ENCODE measurements around the gene ING4.

Gene ING4

DNA sequence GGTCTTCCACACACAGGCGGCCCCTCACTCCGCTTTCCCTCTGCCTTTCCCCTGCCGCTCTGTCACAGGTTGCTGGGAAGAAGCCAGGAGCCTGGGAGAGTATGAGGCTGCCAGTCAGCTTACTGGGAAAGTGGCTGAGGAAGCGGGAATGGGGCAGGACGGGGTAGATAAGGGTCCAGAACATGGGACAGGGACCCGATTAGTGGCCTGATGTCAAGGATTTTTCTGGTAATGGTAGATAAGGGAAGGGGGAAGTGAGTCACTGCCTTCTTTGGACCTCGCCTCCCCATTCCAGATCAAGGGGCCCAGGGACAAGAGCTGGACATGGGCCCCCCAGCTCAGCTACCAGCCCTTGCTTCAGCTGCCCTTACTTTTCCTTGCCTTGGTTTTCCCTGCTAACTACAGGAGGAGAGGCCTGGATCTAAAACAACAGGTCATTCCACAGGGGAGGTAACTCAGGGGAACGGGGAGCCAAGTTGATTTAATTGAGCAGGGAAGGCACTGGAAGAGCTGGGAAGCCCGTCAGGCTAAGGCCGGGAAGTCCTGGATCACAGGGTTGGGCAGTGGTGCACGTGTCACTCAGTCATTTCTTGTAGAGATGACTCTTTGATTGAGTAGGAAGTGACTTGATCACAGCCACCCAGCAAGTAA, 23.6 kb downstream of the ING4 start:
- DNase-seq, result no peak

DNA sequence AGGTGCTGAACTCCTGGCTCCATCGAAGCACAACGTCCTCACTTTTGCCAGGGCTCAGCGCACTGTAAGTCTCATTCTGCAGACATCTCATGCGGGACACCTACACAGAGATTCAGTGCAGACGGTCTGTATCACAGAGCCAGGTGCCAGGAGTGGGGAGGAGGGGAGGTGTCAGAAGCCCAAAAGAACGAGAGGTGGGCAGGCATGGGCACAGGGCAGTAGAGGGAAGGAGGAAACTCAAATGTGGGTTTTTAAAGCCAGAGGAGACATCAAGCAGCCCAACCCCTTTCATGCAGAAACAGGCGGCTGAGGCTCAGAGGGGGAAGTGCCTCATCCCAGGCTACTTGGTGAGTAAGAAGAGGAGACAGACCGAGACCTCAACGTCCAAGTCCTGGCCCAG, 24.6 kb downstream of the ING4 start:
- peak in 1 of 56 donors; percentile 13 for DNase-seq

DNA sequence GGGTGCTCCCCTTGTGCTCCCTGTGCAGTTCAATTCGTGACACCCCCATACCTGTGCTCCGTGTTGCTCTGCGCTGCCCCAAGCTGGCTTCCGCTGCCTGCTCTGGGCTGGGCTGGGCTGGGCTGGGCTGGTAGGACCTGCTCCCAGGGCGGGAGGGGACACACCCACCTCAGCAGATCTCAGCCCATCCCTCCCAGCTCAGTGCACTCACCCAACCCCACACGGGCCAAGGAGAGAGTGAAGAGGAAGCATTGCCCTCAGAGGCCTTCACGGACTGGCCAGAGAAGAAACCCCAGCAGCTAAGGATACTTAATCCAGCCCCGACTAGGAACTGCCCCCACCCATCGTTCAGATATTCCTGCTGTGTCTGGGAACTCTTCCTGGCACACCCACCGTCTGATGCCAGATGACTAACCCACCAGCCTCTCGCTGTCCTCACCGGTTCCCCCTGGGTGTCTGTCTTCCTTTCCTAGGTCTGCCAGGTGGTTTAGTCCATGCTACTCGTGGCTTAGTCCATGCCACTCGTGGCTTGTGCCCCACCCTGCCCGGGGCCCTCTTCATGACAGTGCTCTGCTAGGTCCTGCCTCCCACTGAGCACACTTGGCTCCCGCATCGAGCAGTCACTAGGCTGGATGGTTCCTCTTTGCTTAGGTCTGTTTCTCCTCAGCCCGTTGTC, 26.9 kb downstream of the ING4 start, which contains the start of gene LPAR5:
Gene LPAR5, minus strand, starts transcription at position 104 of the 676 bp plus-strand sequence. CDS start 14,711 bp downstream, outside the sequence.
- DNase-seq, result peak in 6 of 56 donors; percentile 9 to 38 (median 19)

DNA sequence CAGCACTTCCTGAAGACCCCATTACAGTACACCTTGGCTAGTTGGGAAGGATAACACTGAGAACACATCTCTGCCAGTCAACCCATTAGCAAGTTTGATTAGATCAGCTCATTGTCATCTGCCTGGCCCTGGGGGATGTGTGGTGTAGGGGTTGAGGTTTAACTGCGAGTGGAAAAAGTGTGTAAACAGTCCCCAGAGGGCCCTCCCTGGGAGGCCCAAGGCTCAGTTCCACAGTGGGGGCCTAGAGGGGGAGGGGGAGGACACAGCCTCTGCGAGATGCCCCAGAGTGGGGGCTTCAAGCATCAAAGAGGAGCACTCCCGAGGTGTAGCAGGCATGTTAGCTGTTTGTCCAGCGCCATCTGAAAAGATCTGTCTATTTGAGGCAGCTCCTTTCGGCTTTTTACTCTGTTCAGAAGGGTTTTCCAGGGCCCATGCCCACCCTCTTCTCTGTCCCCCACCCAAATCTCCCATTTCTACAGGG, 27.5 kb downstream of the ING4 start:
- DNase-seq, result no peak

DNA sequence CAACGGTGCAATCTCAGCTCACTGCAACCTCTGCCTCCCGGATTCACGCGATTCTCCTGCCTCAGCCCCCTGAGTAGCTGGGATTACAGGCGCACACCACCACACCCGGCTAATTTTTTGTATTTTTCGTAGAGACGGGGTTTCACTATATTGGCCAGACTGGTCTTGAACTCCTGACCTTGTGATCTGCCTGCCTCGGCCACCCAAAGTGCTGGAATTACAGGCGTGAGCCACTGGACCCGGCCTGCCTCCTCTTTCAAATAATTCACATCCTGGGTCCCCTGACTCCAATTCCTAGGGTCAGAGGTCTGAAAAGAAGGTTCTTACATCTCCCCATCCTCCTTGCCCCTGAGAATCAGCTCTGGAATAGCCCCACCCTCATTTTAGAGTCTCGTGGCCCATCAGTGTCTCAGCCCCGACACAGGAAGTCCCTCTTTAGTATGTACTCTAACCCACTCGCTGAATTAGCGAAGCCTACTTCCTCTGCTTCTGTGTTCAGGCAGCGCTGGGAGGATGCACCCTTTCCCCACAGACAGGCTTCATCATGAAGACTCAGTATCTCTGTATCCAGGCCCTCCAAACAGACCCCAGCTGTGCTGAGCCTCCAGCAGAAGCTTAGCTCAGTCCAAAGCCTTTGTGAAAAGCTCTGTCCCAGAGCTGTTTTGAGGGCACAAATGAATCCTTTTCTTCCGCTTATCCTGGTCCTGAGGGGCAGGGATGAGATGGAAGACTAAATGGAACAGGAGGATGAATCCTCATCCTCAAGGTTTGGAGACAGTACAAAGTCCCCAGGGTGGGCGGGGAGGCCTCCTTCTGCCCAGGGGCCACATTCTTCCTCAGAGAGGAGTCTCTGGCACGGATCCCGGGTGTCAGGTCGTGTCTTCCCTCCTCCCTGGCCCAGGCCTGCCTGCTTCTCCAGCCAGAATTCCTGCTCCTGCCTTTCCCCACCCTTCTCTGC, 30.6 kb downstream of the ING4 start:
- DNase-seq, result peak in 8 of 56 donors; percentile 10 to 39 (median 22)

DNA sequence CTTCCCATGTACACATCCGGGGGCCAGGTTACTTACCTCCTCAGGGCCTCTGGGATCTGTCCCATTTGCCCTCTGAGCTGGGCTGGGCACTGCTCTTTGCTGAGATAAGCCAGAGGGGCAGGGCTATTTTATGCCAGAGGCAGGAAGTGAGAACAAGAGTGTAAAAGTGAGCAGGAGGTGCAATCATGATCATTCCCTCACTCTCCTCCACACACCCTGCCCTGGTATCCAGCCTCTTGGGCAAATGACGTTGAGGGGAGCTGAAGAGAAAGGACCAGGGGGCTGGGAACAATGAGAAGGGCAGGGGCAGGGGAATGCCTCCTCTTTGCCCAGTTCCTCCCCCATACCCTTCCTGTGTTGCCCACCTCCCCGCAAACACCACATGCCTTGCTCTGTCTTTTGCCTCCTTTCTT, 31.4 kb downstream of the ING4 start:
- DNase-seq, result no peak

DNA sequence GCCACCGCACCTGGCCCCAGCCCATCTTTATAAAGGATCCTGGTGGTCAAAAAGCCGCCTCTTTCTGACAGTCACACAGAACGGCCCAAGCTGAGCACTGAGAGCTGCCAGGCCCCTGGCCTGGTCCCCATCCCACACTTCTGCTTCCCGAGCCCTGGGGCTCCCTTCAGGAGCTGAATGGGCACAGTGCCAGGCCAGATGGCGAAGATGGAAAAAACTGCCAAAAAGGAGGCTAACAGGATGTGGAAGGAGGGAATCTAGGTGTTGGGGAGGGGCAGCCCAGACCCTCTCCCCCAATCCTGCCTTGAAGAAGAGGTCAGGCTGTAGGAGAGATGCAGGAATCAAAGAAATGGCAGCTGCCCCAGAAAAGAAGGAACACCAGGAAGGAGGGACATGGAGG, 32.2 kb downstream of the ING4 start:
- DNase-seq, result no peak

DNA sequence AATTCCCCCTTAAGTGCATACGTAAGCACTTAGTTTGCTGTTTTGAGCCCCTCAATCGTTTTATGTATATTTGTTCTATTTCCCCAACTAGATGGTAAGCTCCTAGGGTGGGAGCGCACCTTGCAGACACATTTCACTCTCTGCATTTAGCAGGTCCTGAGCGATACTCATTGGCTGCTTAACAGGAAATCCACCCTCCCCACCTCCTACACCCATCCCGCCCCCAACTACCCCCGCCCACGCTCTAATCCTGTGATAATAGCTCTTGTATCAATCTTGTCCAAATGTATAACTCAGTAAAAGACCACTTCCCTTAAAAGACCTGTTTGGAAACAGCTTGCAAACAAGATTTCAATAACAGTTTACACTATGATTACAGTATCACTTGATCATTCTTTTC, 35.3 kb downstream of the ING4 start:
- DNase-seq, result no peak

DNA sequence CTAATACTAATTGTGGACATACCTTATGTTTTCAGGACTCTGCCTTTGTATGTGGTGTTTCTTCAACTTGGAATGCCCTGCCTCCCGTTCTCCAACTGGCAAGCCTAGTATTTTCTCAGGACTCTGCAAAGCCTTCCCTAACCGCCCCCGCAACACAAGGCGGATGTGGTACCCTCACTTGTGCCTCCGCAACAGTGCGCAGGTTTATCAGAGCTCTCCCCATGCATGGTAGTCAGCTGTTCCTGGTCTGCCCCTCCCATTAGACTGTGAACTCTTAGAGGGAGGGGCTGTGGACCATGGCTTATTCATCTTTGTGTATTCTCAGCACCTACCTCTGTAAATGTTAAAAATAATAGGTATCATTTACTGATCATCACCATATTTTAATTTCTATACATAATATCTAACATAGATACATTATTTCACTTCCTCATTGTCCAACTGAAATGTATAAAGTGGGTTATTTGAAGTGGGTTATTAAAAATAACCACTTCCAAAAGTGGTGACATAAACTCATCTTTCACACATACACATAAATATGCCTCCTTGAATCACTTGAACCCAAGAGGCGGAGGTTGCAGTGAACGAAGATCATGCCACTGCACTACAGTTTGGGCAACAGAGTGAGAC, 36.1 kb downstream of the ING4 start:
- peak in 1 of 56 donors; percentile 19 for DNase-seq

DNA sequence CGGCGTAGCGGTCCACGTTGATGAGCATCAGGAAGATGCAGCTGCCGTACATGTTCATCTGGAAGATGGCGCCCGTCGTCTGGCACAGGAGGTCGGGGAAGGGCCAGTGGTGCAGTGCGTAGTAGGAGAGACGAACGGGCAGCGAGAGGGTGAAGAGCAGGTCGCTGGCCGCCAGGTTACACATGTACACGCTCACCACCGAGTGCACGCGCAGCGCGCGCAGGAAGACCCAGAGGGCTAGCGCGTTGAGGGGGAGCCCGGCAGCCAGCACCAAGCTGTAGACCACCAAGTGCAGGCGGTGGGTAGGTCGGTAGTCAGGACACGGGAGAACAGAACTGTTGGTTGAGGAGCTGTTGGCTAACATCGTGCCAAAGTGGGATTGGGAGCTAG, 42.0 kb downstream of the ING4 start:
- no peak for DNase-seq

DNA sequence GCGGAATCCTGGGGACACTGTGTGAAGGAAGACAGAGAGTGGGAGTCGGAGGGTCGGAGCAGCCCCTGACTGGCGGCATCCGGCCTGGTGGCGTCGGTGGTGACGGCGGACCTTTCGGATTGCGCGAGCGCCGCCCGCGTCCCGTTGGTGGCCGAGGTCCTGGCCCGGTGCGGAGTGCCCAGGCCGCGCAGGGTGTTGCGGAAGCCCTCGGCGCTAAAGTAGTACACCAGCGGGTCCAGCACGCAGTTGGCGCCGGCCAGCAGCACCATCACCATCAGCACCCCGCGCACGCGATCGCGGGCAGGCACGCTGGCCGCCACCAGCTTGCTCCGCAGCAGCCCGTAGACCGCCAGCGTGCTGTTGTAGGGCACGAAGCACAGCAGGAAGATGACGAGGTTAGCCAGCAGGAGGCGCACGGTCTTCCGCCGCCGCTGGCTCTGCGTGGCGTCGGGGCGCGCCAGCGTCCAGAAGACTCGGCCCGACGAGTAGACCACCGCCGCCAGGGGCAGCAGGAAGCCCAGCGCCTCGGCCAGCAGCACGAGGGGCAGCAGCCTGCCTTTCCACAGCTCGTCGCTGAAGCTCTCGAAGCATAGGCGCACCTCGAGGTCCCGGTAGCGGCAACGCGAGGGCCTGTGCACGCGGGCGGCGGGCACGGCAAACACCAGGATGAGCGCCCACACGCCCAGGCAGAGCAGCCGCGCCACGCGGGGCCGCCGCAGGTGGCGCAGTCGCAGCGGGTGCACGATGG, 42.6 kb downstream of the ING4 start:
- DNase-seq, result peak in 5 of 56 donors; percentile 8 to 26 (median 20)

DNA sequence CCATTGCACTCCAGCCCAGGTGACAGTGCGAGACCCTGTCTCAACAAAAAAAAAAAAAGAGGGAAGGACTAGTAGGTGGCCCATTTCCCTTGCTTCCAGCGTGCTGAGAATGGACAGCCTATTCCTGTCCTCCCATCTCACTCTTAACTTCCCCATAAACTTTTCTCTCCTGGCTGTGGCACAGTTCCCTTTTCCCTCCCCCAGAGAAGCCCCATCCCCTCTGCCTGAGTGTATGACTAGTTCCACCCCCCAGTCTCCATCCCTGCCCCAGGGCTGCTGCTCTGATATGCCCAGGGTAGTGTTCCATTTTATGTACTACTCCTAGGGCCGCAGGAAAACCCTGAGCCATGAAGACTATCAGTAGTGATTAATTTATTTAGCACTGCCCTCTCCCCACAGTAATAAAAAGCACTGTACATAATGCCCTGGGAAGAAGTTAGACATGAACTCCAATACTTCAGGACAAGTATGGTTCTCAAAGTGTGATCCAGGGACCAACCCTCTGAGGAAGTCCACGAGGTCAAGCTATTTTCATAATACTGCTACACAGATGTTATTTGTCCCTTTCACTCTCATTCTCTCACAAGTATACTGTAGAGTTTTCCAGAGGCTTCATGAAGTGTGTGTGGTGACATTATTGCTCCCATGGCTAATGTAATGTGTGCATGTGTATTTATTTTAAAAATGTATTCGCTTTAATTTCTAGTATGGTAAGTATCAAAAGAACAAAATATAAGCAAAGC, 44.3 kb downstream of the ING4 start:
- no peak for DNase-seq

DNA sequence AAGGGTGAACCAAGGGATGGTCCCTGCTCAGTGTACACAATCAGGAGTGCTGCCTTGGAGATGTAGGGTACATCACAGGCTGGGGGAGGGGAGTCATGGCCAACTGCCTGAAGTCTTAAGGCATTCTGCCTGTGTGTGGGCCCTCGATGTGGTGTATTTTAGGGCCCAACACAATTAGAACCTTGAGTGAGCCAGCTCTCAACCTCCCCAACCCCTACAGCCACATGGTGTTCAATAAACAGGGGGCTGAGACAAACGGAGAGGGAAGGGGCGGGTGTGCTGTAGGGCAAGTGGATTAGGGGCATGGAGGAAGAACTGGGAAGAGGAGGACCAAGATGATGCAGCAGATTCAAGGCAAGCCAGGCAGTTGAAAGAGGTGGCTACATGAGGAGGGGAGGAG, 47.1 kb downstream of the ING4 start:
- DNase-seq, result no peak

DNA sequence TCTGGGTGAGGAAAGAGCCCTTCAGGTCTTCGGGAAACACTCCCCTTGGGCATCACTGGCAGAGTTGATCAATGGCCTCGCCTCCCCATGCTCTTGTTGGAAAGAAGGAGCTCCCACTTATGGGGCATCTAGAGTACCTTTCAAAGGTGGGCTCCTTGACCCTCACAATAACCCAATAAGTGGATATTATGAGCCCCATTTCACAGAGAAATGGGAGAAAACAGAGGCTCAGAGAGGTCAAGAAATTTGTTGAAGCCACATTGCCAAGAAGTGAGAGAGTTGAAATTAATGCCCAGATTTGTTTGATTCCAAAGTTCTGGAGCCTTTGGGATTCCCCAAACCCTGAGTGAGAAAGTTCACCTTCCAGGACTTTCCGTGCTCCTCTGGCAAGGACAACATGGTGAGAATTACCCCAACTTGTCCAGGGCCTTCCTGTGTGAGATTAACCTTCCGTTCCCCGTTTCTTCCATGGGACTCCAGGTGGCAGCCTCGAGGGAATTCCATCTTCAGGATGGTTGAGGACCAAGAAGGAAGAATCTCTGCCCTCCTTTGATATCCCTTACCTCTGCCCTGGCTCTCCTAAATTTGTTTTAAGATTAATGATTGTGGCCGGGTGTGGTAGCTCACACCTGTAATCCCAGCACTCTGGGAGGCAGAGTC, 48.3 kb downstream of the ING4 start:
- DNase-seq, result no peak

DNA sequence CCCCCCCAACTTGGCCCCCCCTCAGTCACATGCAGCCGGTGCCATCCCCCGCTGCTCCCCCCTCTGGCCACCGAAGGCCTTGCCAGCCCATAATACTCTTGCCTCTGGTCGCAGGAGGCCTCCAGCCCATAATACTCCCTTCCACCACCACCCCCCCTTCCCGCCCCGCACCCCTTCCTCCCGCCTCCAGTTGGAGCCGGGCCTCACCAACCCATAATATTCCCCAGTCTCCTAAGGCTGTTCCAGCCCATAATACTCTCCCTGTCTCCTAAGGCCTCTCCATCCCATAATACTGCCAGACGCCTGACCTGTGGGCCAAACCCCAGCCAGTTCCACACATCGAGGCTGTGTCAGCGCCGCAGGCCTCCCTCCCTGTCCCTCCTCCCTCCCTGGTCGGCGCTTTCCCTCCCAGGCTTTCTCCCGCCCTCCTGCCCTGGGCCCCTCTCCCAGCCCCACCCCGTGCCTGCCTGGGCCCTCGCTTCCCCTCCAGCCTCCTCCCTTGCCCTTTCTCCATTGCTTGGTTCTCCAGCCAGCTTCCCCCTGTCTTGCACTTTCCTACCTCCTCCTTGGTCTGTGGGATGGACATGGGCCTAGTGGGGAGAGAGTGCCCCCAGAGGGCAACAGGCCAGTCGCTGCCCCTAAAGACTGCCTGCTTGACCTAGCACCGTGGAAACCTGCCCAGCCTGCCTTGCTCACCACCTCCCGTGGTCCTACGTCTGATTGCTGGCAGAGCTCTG, 49.0 kb downstream of the ING4 start:
- peak in 55 of 56 donors; percentile 70 to 100 (median 94) for DNase-seq

DNA sequence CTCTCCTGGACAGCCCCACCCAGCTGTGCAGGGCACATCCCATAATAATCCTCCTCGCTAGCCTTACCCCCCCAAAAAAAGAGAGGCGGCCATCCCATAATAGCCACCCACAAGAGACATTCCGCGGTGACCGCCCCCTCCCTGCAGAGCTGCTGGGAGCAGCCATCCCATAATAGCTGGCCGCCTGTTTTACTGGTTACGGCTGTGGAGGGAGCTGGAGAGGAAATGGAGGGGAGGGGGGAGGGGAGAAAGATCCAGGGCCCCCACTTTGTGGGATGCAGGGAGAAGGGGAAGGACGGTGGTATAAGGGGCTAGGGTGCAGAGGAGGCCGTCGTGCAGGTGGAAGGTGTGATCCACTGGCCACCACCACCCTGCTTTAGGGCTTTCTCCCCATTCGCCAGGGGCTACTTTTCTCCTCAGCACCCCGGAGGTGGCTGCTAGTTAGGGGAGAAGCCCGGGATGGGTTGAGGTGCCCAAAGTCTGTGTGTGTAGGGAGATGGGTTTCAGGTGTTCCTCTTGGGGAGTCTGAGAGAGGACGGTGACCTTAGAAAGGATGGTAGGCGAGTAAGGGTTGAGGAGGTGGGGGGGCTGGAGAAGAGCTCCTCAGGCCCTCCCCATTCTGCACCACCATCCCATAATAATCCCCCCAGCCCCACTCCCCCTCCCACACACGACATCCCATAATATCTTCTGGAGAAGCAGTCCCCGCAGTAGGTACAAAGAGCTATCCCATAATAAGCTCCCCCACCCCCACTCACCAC, 49.7 kb downstream of the ING4 start:
- peak in 55 of 56 donors; percentile 37 to 97 (median 79) for DNase-seq

DNA sequence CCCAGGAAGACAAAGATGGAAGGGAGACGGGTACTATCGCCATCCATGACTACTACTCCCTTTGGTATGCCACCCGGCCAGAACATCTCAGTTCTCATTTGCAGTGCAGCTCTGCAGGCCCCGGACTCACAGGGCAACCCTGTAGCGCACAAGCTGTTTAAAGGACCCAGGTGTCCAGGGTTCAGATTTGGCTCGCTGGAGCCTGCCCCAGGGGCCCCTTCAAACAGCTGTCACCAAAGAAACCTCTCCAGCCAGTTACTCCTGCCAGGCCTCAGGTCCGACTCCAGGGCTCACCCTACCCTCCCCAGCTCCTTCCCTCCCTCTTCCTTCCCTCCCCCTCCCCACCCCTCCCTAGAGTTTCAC, 50.3 kb downstream of the ING4 start:
- peak in 6 of 56 donors; percentile 60 to 77 (median 65) for DNase-seq

DNA sequence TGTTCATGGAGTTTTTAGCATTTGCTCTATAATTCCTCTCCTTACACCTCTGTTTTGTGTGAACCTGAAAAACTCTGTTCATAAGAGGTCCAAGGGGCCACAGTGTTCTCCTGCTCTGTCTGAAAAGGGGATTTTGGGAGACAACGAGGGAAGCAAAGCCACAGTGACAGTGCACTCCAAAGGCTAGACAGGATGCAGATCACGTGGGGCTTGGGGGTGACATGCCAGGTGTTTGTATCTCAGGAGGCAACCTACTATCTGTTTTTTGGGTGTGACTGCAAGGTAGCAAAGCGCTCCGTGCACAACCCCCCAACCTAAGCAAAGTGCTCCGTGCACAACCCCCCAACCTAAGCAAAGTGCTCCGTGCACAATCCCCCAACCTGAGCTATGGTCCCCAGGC, 50.7 kb downstream of the ING4 start:
- DNase-seq, result no peak
